GM21447 (cell line): ENCODE results near the gene NELL2.
"Not testable (repeated sequence)": the region's sequence is repeated elsewhere in the genome, so short reads cannot be mapped to it uniquely, and the experiment has no call there.

Experiments
- ATAC-seq: cut with Tn5 transposase; IDR thresholded peaks from one replicate; pipeline ENCODE4 v1.9.1; 2021; ENCODE audit not compliant: unreplicated experiment

Gene NELL2

GRCh38 chr12:44779766-44780165 lies 96.3 kb downstream of the NELL2 start:
- ATAC-seq = no peak

GRCh38 chr12:44778863-44779262 lies 97.3 kb downstream of the NELL2 start:
- ATAC-seq = no peak

- ATAC-seq = no peak
These were observed 99.1 kb downstream of the NELL2 start for GRCh38 chr12:44777044-44777443.

GRCh38 chr12:44775901-44776300 lies 100.2 kb downstream of the NELL2 start:
- no peak for ATAC-seq

- ATAC-seq = no peak
These were observed 101.2 kb downstream of the NELL2 start for GRCh38 chr12:44774815-44775411.

- no peak for ATAC-seq
These were observed 104.6 kb downstream of the NELL2 start for GRCh38 chr12:44771485-44772021.

GRCh38 chr12:44765796-44766195 lies 110.3 kb downstream of the NELL2 start:
- no peak for ATAC-seq

- ATAC-seq = no peak
These were observed 113.1 kb downstream of the NELL2 start for GRCh38 chr12:44763021-44763420.

GRCh38 chr12:44759289-44759688 lies 116.8 kb downstream of the NELL2 start:
- no peak for ATAC-seq

- ATAC-seq = no peak
These were observed 125.6 kb downstream of the NELL2 start for GRCh38 chr12:44750468-44750867.

- no peak for ATAC-seq
These were observed 126.5 kb downstream of the NELL2 start for GRCh38 chr12:44749566-44749965.

- ATAC-seq = no peak
These were observed 127.1 kb downstream of the NELL2 start for GRCh38 chr12:44748950-44749468.

GRCh38 chr12:44741292-44741980 lies 134.7 kb downstream of the NELL2 start:
- not testable (repeated sequence) for ATAC-seq

- ATAC-seq = no peak
These were observed 138.1 kb downstream of the NELL2 start for GRCh38 chr12:44738051-44738450.

GRCh38 chr12:44728566-44728965 lies 147.5 kb downstream of the NELL2 start:
- ATAC-seq = no peak

GRCh38 chr12:44720265-44720664 lies 155.8 kb downstream of the NELL2 start:
- ATAC-seq = no peak

- ATAC-seq = no peak
These were observed 158.5 kb downstream of the NELL2 start for GRCh38 chr12:44717612-44718011.

GRCh38 chr12:44716711-44717110 lies 159.4 kb downstream of the NELL2 start:
- ATAC-seq = no peak

GRCh38 chr12:44711736-44712135 lies 164.4 kb downstream of the NELL2 start:
- ATAC-seq = no peak

- no peak for ATAC-seq
These were observed 166.9 kb downstream of the NELL2 start for GRCh38 chr12:44709166-44709565.

- ATAC-seq = no peak
These were observed 167.9 kb downstream of the NELL2 start for GRCh38 chr12:44708218-44708617.

- ATAC-seq = no peak
These were observed 172.8 kb downstream of the NELL2 start for GRCh38 chr12:44703182-44703910.
